CD4-positive, alpha-beta T cell treated with Interleukin-12 subunit alpha and Interleukin-12 subunit beta, for 1 hour (primary cell): ENCODE data around the gene MAGEF1.

Experiments used
- DNase-seq: peaks from one replicate; pipeline ENCODE4 v3.0.0-alpha.2; 2020

Gene MAGEF1

GRCh38 chr3:184688251-184688881, 23.5 kb downstream of the MAGEF1 start:
- no peak for DNase-seq

- DNase-seq, result no peak
Observed at GRCh38 chr3:184687363-184688015, 24.4 kb downstream of the MAGEF1 start.

DNA sequence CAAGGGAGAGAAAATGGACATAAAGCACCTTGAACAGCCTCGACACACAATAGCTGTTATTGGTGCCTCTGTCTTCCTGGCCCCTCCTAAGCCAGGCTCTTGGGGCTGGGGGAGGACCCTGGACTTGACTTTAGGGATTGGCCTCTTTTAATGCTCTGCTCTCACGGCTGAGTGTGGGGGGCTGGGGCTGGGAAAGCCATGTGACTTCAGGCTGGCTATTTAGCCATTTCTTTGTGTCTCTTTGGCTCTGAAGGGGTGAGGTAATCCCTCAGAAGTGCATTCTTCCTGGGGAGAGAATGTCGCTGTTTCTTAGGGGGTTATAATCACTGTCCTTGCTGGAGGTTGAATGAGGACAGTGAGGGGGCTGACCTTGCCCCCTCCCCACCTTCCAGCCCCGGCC, 26.2 kb downstream of the MAGEF1 start:
- no peak for DNase-seq

DNA sequence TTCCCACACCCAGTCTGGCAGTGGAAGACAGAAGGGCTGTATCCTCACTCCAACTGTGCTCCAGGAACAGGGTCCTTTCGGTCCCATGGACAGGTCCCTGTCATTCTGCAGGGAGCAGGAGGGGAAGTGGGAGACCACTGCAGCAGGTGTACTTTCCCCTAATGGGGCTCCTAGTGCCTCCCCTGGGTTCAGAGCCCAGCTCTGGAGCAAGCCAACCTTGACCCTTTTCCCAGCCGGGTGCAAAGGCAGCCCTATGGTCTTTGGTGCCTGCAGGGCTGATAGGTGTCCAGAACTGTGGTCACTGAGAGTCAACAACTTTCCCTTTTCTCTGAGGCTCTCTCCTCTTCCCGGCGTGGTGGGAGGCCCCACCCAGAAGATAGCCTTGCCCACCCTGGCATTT, 26.8 kb downstream of the MAGEF1 start:
- no peak for DNase-seq

- DNase-seq, result no peak
Observed at GRCh38 chr3:184683900-184684560, 27.8 kb downstream of the MAGEF1 start.

DNA sequence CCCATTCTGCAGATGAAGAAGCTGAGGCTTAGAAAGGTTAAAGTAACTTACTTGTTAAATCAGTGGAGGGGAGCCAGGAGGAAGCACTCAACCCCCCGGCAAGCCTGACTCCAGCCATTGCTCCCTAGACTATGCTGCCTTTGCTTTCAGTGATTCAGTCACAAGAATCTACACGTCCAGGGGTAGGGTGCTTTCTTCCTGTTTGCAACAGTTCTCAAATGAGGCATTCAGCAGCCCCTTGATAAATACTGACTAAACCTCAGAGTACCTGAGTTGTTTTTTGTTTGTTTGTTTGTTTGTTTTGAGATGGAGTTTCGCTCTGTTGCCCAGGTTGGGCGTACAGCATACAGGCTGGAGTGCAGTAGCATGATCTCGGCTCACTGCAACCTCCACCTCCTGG, 28.6 kb downstream of the MAGEF1 start:
- no peak for DNase-seq

- DNase-seq, result no peak
Observed at GRCh38 chr3:184682671-184683070, 29.2 kb downstream of the MAGEF1 start.

- no peak for DNase-seq
Observed at GRCh38 chr3:184680385-184681345, 31.2 kb downstream of the MAGEF1 start.

DNA sequence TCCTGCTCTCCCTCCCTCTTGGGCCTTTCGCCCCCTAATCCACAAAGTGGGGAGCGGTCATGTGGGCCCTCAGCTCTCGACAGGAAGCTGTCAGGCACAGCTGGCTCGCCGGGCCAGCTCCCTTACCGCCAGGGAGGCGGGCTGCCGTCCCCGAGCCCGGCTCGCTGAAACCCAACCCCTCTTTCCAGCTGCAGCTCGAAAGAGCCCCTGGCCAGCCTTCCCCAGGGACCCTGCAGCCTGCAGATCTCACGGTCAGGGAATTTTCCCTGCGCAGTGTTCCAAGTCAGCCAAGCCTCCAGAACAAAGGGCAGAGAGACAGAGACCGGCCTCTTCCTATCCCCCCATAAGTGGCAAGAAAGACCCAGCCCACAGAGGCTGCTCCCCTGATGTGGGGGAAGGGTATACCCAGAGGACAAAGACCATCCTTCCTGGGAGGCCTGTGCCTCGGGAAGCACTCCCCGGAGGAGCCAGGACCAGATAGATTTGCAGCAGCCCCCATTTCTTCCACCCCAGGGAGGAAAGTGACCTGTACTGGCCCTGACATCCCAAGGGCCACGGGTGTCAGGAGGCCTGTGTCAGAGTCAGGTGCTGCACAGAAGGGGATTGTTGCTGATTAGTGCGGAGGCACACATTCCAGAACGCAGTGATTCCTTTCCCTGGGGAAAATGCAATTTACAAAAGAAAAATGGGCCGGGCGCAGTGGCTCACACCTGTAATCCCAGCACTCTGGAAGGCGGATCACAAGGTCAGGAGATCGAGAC, 32.6 kb downstream of the MAGEF1 start:
- no peak for DNase-seq

GRCh38 chr3:184678317-184679055, 33.4 kb downstream of the MAGEF1 start:
- DNase-seq, result no peak

GRCh38 chr3:184677344-184678316, 34.2 kb downstream of the MAGEF1 start:
- DNase-seq, result no peak

DNA sequence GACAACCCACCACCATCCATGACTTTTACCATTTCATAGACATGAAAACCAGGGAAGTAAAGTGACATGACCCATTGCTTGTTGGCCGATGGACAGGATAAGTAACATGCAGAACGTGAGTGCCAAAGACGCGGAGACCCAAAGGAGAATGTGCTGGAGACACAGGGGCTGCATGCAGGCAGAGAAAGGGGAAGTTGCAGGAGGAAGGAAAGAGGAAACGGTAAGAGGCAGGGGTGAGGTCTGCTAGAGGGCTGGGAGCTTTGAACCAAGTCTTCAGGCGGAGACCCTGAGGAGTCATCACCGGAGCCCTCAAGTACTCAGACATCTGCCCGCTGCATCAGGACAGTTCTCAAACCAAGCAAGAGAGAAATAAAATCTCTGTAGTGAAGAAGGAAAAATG, 34.9 kb downstream of the MAGEF1 start:
- peak; percentile 6 for DNase-seq

DNA sequence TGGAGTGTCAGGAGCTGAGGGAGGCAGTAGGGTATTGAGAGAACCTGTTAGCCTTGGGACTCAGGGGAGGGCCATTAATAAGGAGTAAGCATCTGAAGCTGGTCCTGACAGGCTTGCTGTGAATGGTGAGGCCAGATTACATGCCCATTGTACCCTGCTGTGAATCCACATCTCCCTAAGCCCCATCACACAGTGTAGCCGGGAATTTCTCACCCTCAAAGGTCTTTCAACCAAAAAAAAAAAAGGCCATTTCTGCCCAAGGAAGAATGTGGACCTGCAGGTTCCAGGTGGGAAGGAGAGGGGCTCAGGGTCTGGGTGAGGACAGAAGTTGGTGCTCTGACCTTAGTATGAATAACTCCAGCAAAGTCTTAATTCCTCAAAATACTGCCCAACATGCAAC, 37.2 kb downstream of the MAGEF1 start:
- DNase-seq, result no peak

- DNase-seq, result no peak
Observed at GRCh38 chr3:184672977-184673870, 38.6 kb downstream of the MAGEF1 start.

- no peak for DNase-seq
Observed at GRCh38 chr3:184672335-184672734, 39.5 kb downstream of the MAGEF1 start.

GRCh38 chr3:184670091-184670602, 41.7 kb downstream of the MAGEF1 start:
- DNase-seq, result no peak

GRCh38 chr3:184669578-184669977, 42.3 kb downstream of the MAGEF1 start:
- DNase-seq, result no peak

DNA sequence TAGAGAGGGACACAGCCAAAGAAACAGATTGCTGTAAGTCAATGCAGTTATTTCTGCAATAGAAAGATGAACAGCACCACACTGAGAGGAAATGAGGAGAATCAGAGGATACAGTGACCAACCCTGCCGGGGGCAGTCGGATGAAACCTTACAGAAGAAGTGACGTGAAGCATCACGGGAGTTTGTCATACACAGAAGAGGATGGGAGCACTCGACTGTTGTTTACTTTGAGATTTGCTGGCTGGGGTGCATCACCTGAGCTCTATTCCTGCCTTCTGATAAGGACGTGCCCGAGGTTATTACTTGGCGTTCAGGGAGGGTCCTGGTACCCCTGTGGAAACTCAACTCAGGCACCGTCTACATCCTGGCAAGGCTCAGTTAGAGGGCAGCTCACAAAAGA, 45.4 kb downstream of the MAGEF1 start:
- DNase-seq, result no peak

- DNase-seq, result no peak
Observed at GRCh38 chr3:184665101-184665500, 46.8 kb downstream of the MAGEF1 start.
